GM21360 (cell line): ENCODE measurements around the gene KRTAP12-1.
"Not testable (repeated sequence)": the region's sequence is repeated elsewhere in the genome, so short reads cannot be mapped to it uniquely, and the experiment has no call there.

ENCODE experiments used
- ATAC-seq: cut with Tn5 transposase; IDR thresholded peaks from one replicate; pipeline ENCODE4 v1.9.1; 2021; ENCODE audit warnings: mild to moderate bottlenecking, moderate library complexity; ENCODE audit not compliant: unreplicated experiment

KRTAP12-1 gene

GRCh38 chr21:44648557-44649311 is 33.2 kb downstream of the KRTAP12-1 start:
- ATAC-seq: no peak

DNA sequence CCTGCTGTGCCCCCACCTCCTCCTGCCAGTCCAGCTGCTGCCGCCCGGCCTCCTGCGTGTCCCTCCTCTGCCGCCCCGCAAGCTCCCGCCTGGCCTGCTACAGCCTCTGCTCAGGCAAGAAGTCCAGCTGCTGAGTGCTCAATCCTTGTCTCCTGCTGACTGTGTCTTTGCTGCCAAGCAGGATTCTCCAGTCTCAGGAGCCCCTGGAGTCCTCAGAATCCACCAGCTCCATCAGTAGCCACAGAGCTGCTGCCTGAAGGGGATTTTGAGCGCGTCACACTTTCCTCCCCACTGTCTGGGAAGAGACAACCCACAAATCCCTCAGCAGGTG is 34.8 kb downstream of the KRTAP12-1 start:
- no peak for ATAC-seq

DNA sequence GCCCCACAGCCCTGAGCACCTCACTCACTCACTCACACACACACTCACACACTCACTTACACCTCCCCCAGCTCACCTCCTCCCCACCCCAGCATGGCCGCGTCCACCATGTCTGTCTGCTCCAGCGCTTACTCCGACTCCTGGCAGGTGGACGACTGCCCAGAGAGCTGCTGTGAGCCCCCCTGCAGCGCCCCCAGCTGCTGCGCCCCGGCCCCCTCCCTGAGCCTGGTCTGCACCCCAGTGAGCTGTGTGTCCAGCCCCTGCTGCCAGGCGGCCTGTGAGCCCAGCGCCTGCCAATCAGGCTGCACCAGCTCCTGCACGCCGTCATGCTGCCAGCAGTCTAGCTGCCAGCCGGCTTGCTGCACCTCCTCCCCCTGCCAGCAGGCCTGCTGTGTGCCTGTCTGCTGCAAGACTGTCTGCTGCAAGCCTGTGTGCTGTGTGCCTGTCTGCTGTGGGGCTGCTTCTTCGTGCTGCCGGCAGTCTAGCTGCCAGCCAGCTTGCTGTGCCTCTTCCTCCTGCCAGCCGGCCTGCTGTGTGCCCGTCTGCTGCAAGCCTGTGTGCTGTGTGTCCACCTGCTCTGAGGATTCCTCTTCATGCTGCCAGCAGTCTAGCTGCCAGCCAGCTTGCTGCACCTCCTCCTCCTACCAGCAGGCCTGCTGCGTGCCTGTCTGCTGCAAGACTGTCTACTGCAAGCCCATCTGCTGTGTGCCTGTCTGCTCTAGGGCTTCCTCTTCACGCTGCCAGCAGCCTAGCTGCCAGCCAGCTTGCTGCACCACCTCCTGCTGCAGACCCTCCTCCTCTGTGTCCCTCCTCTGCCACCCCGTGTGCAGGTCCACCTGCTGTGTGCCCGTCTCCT is 35.4 kb downstream of the KRTAP12-1 start, which contains the start of gene KRTAP10-11:
KRTAP10-11 (plus strand) TSS at position 49 of the 856 bp plus-strand sequence; CDS start at position 94, 45 bp downstream.
- ATAC-seq: not testable (repeated sequence)

GRCh38 chr21:44644878-44645277 is 37.1 kb downstream of the KRTAP12-1 start:
- no peak for ATAC-seq

DNA sequence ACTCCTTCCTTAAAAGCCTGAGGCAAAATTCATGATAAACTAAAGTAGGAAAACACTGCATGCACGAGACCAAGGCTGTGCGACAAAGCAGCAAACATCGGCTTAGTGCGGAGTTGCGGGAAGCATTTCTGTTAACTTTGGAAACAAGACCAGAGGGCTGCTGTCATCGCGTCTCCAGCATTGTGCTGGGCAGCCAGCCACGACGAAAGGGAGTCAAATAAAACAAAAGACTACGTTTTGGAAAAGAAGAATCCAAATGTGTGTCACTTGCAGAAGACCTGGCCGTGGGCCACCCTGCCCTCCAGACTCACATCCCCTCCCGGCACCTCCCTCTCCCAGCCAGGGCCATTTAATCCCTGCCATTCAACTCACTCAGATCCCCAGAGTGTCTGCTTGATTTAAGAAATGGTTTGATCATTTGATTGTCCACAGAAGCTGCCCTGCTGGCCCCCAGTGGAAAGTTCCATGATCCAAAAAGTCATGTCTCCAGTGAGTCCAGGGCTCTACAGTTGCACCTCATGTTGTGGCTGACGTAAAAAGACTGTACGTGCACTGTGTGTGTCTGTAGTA is 38.1 kb downstream of the KRTAP12-1 start:
- ATAC-seq: no peak

GRCh38 chr21:44640761-44641160 is 41.2 kb downstream of the KRTAP12-1 start:
- no peak for ATAC-seq

DNA sequence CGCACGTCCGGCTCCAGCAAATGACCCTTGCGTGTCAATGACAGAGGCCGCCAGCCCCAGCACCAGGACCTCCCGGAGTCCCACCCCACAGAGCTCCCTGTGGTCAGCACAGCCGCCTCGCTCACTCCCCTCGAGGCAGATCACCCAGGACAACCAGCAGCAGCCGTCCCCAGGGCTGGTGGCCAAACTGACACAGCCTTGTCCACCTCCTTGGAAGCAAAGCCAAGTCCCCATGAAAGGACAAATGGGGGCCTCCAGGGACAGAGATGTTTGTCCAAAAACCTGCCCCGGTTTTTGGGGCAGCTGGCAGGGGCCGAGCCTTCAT is 42.7 kb downstream of the KRTAP12-1 start:
- ATAC-seq: no peak

DNA sequence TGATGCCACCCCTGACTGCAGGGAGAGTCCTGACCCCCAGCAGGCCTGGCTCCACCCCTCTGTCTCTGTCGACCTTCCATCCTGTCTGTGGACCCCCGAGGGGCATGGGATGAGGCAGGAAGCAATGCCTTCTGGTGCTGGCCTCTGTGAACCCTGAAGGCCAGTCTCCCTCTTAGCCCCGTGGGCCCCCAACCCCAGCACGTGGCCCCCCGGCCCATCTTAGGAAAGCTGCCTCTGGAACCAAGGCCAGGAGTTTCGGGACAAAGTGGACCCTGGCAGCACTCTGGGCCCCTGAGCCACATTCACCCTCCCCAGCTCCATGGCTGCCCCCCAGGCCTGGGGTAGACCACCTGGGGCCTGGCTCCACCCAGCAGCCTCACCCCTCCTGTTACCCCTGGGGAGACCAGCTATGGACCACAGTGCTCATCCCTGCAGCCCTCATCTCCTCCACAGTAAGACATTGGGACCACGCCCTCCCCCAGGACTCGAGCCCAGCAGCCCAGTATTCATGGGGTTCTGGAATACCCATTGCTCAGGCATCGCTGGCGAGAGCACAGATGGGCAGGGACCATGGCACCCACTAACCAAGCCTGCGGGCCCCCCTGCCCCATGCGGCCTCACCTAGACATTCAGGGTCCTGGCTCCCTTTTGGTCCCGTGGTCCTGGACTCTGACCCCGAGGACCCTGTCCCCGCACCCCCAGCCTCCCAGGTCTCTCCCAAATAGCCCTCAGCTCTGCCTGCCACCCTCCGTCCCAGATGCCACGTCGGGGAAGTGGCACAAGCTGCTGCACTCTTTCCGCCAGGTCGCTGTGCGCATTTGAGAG is 43.2 kb downstream of the KRTAP12-1 start:
- not testable (repeated sequence) for ATAC-seq

- not testable (repeated sequence) for ATAC-seq
Observed at GRCh38 chr21:44637851-44638348, 44.1 kb downstream of the KRTAP12-1 start.

GRCh38 chr21:44637018-44637850 is 44.7 kb downstream of the KRTAP12-1 start, which contains the start of gene KRTAP10-10:
KRTAP10-10 (plus strand) TSS chr21:44637356; CDS start chr21:44637418, 62 bp downstream.
- no peak for ATAC-seq

GRCh38 chr21:44636209-44637017 is 45.5 kb downstream of the KRTAP12-1 start:
- ATAC-seq: no peak

- no peak for ATAC-seq
Observed at GRCh38 chr21:44632067-44632466, 49.9 kb downstream of the KRTAP12-1 start.
